ENCODE results near the gene NR1D2. TPM values are rescaled to one million over a fixed set of nuclear protein-coding genes. Genes with fewer than 3 reads are reported as not detected.

The NR1D2 gene
- total and polyA plus RNA-seq, 11 donors = 5.6 to 62.1 (median 27.4) TPM

GRCh38 chr3:23941440-23941839, 3.6 kb upstream of the NR1D2 start:
- peaks cover 0 to 8% (median 4%) of the 10 kb centered on the region in 12 donors for H3K4me1 ChIP-seq
- H3K9me3 ChIP-seq = no peaks in the 10 kb centered on the region
- DNase-seq (no peak), ATAC-seq (no peak)
- no peak overlapping the region for H3K4me3 ChIP-seq
- H3K27ac ChIP-seq = no peak overlapping the region
- no peak for TF ChIP-seq CTCF (IDR thresholded peaks at IDR 0.05)
- no peak for TF ChIP-seq POLR2A (IDR thresholded peaks at IDR 0.05)
- no peaks in the 10 kb centered on the region for H3K27me3 ChIP-seq
- WGBS, 4 donors = 86 to 93% (median 91%) methylated on average over 4 of the region's 4 CpGs
- H3K36me3 ChIP-seq = no peaks in the 10 kb centered on the region
- intact Hi-C loops (cut with DNase I) = no loop called here

GRCh38 chr3:23942546-23942945, 2.5 kb upstream of the NR1D2 start:
- ATAC-seq = no peak
- no peak for TF ChIP-seq POLR2A (IDR thresholded peaks at IDR 0.05)
- TF ChIP-seq CTCF (IDR thresholded peaks at IDR 0.05) = no peak
- no peaks in the 10 kb centered on the region for H3K27me3 ChIP-seq
- no peaks in the 10 kb centered on the region for H3K9me3 ChIP-seq
- H3K36me3 ChIP-seq = peaks cover 0 to 4% (median 0%) of the 10 kb centered on the region in 9 donors
- intact Hi-C loops (cut with DNase I) = no loop called here
- H3K27ac ChIP-seq = no peak overlapping the region
- H3K4me1 ChIP-seq = peaks cover 0 to 19% (median 15%) of the 10 kb centered on the region in 12 donors
- DNase-seq = no peak
- H3K4me3 ChIP-seq = no peak overlapping the region
- 92 to 95% (median 93%) methylated on average over 11 of the region's 11 CpGs for WGBS, 4 donors

GRCh38 chr3:23944007-23944783, 891 bp upstream of the NR1D2 start:
- no peak for DNase-seq
- intact Hi-C loops (cut with DNase I) = loop anchor here in 5 of 10 donors (2.0 kb wide), 3 partner anchors 23 to 55 kb away; partner anchors contain the start of genes NKIRAS1 (in 2 of the 5) and RPL15 (in 2 of the 5)
- Histone ChIP-seq H3K4me1 (peaks cover under 1 to 35% (median 31%) of the 10 kb centered on the region in 12 donors), H3K36me3 (peaks cover 0 to 12% (median 0%) of the 10 kb centered on the region in 9 donors), H3K27ac (peak overlapping the region in 11 of 12 donors; percentile 89 to 99 (median 96)), H3K4me3 (peak overlapping the region; percentile 62 to 99 (median 80)), H3K9me3 (no peaks in the 10 kb centered on the region), H3K27me3 (no peaks in the 10 kb centered on the region)
- TF ChIP-seq CTCF (IDR thresholded peaks at IDR 0.05) (no peak), POLR2A (IDR thresholded peaks at IDR 0.05) (no peak)
- no peak for ATAC-seq
- WGBS, 4 donors = 12 to 17% (median 14%) methylated on average over 13 of the region's 13 CpGs

GRCh38 chr3:23945663-23945912, 502 bp downstream of the NR1D2 start:
- ATAC-seq (no peak), DNase-seq (no peak)
- WGBS, 4 donors = 0% methylated on average over 39 of the region's 39 CpGs; no CpG with 5 or more reads in 2 of the 4 donors
- peaks cover 10 to 49% (median 44%) of the 10 kb centered on the region in 12 donors for H3K4me1 ChIP-seq
- H3K27ac ChIP-seq = peak overlapping the region; percentile 89 to 99 (median 97)
- H3K36me3 ChIP-seq = peaks cover 0 to 12% (median 0%) of the 10 kb centered on the region in 9 donors
- TF ChIP-seq POLR2A (IDR thresholded peaks at IDR 0.05) = no peak
- no peak for TF ChIP-seq CTCF (IDR thresholded peaks at IDR 0.05)
- H3K9me3 ChIP-seq = no peaks in the 10 kb centered on the region
- peak overlapping the region; percentile 62 to 99 (median 80) for H3K4me3 ChIP-seq
- H3K27me3 ChIP-seq = no peaks in the 10 kb centered on the region
- intact Hi-C loops (cut with DNase I) = loop anchor here in 5 of 10 donors (1.0 to 2.0 kb wide), 4 partner anchors 25 to 57 kb away; partner anchors contain the start of genes RPL15 (in 4 of the 5) and NKIRAS1 (in 2 of the 5)
